ENCODE data around the gene SULT6B1. TPM values are rescaled to one million over a fixed set of nuclear protein-coding genes. Genes with fewer than 3 reads are reported as not detected.

SULT6B1 gene
- polyA plus RNA-seq, 1 donor (not counting 4 experiments of a cell fraction or from before 2014, with no cell fraction given), result not detected

- Histone ChIP-seq H4K20me1 (ENCODE audit: control insufficient read depth, extremely low read depth, insufficient read depth, low read length) (no peaks in the 10 kb centered on the region), H3K27ac (ENCODE audit: control insufficient read depth, insufficient read depth, low read length) (no peak overlapping the region), H3K27me3 (ENCODE audit: control insufficient read depth, extremely low read depth, insufficient read depth, low read length) (no peaks in the 10 kb centered on the region), H3K9me1 (ENCODE audit: control insufficient read depth, extremely low read depth, insufficient read depth, low read length) (no peaks in the 10 kb centered on the region), H3K4me3 (ENCODE audit: control insufficient read depth in 2 of 3, extremely low read depth in 1 of 3, insufficient read depth in 2 of 3, low read depth in 1 of 3, low read length in 3 of 3) (no peak overlapping the region), H3K79me2 (ENCODE audit: control insufficient read depth, insufficient read depth, low read length) (peaks cover 56% of the 10 kb centered on the region), H3K36me3 (ENCODE audit: control insufficient read depth in 2 of 2, extremely low read depth in 1 of 2, insufficient read depth in 2 of 2, low read length in 2 of 2) (peaks cover 10 to 14% of the 10 kb centered on the region in 2 experiments), H2AFZ (ENCODE audit: control insufficient read depth, low read length) (no peak overlapping the region), H3K9ac (ENCODE audit: control insufficient read depth, extremely low read depth, insufficient read depth, low read length) (no peak overlapping the region), H3K4me1 (ENCODE audit: control insufficient read depth, extremely low read depth, insufficient read depth, low read length) (no peaks in the 10 kb centered on the region), H3K9me3 (ENCODE audit: control insufficient read depth, low read depth, low read length) (peaks cover 4% of the 10 kb centered on the region), H3K4me2 (ENCODE audit: control insufficient read depth, extremely low read depth, insufficient read depth, low read depth, low read length) (no peak overlapping the region)
- no peak for FAIRE-seq
- TF ChIP-seq EZH2 (IDR thresholded peaks at IDR 0.05; ENCODE audit: low read length), result no peak
- no peak for TF ChIP-seq CTCF (optimal IDR thresholded peaks at IDR 0.05 in 1 of 3, IDR thresholded peaks at IDR 0.05 in 1 of 3, conservative IDR thresholded peaks at IDR 0.05 in 1 of 3; ENCODE audit: extremely low read depth in 1 of 3, insufficient read depth in 2 of 3, low read length in 3 of 3)
- dilution Hi-C loops (cut with MboI; ENCODE audit: extremely low pct_ligation_motif_present, low sequenced_read_pairs), result no loop called here
- DNase-seq (ENCODE audit: low read depth, low spot score), result no peak
Measured at GRCh38 chr2:37203708-37204107, 15.2 kb upstream of the SULT6B1 start.

- H3K27me3 ChIP-seq (ENCODE audit: control insufficient read depth, extremely low read depth, insufficient read depth, low read length), result no peaks in the 10 kb centered on the region
- H3K9me1 ChIP-seq (ENCODE audit: control insufficient read depth, extremely low read depth, insufficient read depth, low read length), result no peaks in the 10 kb centered on the region
- H4K20me1 ChIP-seq (ENCODE audit: control insufficient read depth, extremely low read depth, insufficient read depth, low read length), result no peaks in the 10 kb centered on the region
- H3K4me3 ChIP-seq (ENCODE audit: control insufficient read depth in 2 of 3, extremely low read depth in 1 of 3, insufficient read depth in 2 of 3, low read depth in 1 of 3, low read length in 3 of 3), result no peak overlapping the region
- peaks cover 56% of the 10 kb centered on the region for H3K79me2 ChIP-seq (ENCODE audit: control insufficient read depth, insufficient read depth, low read length)
- no peak overlapping the region for H2AFZ ChIP-seq (ENCODE audit: control insufficient read depth, low read length)
- H3K9me3 ChIP-seq (ENCODE audit: control insufficient read depth, low read depth, low read length), result peaks cover 4% of the 10 kb centered on the region
- no peak overlapping the region for H3K9ac ChIP-seq (ENCODE audit: control insufficient read depth, extremely low read depth, insufficient read depth, low read length)
- DNase-seq (ENCODE audit: low read depth, low spot score) (no peak), FAIRE-seq (no peak)
- no peak overlapping the region for H3K27ac ChIP-seq (ENCODE audit: control insufficient read depth, insufficient read depth, low read length)
- peaks cover 10 to 14% of the 10 kb centered on the region in 2 experiments for H3K36me3 ChIP-seq (ENCODE audit: control insufficient read depth in 2 of 2, extremely low read depth in 1 of 2, insufficient read depth in 2 of 2, low read length in 2 of 2)
- H3K4me2 ChIP-seq (ENCODE audit: control insufficient read depth, extremely low read depth, insufficient read depth, low read depth, low read length), result no peak overlapping the region
- TF ChIP-seq CTCF (optimal IDR thresholded peaks at IDR 0.05 in 1 of 3, IDR thresholded peaks at IDR 0.05 in 1 of 3, conservative IDR thresholded peaks at IDR 0.05 in 1 of 3; ENCODE audit: extremely low read depth in 1 of 3, insufficient read depth in 2 of 3, low read length in 3 of 3) (no peak), EZH2 (IDR thresholded peaks at IDR 0.05; ENCODE audit: low read length) (no peak)
- peaks cover 7% of the 10 kb centered on the region for H3K4me1 ChIP-seq (ENCODE audit: control insufficient read depth, extremely low read depth, insufficient read depth, low read length)
- dilution Hi-C loops (cut with MboI; ENCODE audit: extremely low pct_ligation_motif_present, low sequenced_read_pairs), result no loop called here
Measured at GRCh38 chr2:37201766-37202165, 13.3 kb upstream of the SULT6B1 start.

Data from keratinocyte (primary cell).